GM21390 (cell line): ENCODE data around the gene OR2A5.
"Not testable (repeated sequence)": the region's sequence is repeated elsewhere in the genome, so short reads cannot be mapped to it uniquely, and the experiment has no call there.

ENCODE experiments used
- ATAC-seq: cut with Tn5 transposase; IDR thresholded peaks from one replicate; pipeline ENCODE4 v1.9.1; 2021; ENCODE audit not compliant: unreplicated experiment

OR2A5 gene

DNA sequence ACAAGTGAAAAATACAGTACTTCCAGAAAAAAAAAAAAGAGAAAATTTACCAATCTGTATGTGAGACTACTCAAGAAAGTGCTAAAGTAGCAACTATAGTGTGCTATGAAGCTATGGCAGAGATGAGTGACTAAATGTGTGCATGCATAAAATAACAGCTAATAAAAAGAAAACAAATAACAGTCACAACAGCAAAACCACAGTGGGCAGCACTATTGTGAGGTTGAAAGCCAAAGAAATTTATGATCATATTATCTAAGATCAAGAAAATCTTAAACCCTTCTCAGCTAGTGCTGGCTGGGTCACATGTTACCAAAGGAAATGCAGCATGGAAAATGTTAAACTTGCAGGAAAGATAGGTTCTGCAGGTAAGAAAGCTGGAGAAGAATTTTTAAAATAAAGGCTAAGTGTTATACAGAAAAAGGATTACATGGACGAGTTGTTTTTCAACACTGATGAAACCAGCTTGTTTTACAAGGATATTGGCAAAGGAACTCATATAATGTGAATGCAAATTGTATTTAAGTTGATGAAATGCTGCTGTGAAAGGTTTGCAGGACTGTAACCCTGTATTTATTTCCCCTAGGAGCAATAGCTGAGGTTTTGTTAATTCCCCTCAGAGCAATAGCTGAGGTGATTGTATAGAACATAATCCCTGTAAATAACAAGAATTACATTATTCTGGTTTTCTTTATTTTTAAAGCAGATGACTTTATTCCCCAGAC, 15.6 kb upstream of the OR2A5 start:
- no peak for ATAC-seq

GRCh38 chr7:144035385-144035784, 13.4 kb upstream of the OR2A5 start:
- ATAC-seq, result no peak

- ATAC-seq, result no peak
Measured at GRCh38 chr7:144036302-144036885, 12.4 kb upstream of the OR2A5 start.

GRCh38 chr7:144037414-144038035, 11.2 kb upstream of the OR2A5 start:
- ATAC-seq, result no peak

DNA sequence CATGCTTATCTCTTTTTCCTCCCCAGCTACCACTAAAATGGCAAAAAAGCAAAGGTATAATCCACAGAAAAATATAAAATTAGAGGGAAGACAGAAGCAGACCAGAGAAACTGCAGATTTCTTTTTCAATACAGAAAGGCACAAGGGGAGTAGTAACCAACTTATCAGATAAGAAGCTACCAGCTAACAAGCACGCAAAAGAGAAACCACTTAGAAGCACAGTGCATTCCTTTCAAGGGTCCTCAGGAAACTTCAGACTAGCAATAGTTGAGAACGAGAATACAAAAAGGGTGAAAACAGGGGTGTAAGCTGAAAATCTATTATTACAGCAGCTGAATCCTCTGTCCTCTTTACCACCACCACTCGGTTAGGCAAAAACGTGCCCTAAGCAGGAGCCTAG, 9.9 kb upstream of the OR2A5 start:
- no peak for ATAC-seq

DNA sequence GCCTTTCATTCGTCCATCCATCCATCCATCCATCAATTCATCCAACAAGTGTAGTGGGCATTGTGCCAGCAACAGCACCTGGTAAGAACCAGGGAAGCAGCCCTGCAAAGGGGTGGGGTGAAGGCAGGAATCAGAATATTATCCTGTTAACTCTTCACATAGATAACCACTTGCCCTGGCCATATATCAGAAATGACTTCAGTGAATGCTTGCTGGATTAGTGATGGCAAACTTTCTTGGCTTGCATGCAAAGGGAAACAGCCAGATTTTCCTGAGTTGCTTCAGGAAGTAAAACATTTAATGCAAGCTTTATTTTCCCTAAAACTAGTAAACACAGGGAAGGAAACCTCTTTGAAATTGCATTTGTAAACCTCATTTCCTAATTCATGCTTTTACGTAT, 743 bp downstream of the OR2A5 start:
- ATAC-seq, result no peak

DNA sequence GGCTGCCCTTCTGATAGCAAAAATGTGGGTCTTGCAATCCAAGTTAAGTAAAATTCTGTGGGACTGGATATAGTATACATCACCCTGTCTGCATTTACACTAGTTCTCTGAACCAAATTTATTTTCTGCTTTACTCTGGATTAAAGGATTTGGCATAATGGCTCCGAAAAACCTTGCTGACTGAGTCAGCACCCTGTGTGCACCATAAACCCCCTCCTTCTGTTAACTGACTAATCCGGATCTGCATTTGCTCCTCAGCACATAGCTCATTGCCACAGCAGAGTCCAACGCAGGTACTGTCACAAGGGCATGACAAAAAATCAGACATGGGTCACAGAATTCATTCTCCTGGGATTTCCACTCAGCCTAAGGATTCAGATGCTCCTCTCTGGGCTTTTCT, 1.3 kb downstream of the OR2A5 start:
- no peak for ATAC-seq

- ATAC-seq, result not testable (repeated sequence)
Measured at GRCh38 chr7:144050884-144051283, 2.1 kb downstream of the OR2A5 start.

DNA sequence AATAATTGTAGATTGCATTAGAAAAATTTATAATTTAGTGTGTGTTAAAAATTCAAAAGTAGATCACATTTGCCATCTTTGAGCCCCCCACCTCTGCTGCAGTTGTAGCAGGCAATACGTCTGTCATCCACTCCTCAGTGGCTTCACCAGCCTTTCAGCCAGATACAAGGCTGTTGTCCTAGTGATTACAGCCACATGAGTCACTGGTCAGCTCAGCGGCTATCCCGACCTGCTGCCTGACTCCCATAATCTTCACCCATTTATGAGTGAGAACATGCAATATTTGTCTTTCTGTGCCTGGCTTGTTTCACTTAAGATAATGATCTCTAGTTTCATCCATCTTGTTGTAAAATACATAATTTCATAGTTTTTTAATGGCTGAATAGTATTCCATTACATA, 9.2 kb downstream of the OR2A5 start:
- no peak for ATAC-seq

DNA sequence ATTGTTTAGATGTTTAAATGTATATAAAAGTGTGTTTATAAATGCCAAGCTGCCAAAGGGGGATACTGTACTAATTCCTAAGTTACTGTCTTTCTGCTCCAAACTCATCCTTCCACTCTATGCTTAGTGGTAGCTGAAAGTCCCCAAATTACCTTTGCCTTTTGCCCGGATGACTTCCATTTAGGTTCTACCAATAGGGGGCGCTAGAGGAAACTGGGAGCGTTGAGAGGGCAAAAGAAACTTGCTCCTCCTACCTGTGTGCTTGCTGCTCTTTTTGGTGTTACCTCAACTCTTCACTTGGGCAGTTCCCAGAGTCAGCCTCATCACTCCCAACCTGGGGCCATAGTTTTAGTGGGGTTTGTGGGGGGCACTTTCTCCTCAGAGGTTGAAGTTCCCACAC, 15.0 kb downstream of the OR2A5 start:
- no peak for ATAC-seq

- ATAC-seq, result no peak
Measured at GRCh38 chr7:144069511-144069910, 20.8 kb downstream of the OR2A5 start, which contains the start of gene OR2A25. Gene OR2A25, plus strand, starts transcription at chr7:144069811. Its CDS starts 4,409 bp downstream, at chr7:144074220.

GRCh38 chr7:144069953-144070352, 21.2 kb downstream of the OR2A5 start:
- no peak for ATAC-seq

- ATAC-seq, result no peak
Measured at GRCh38 chr7:144074374-144074773, 25.6 kb downstream of the OR2A5 start.

GRCh38 chr7:144085978-144086377, 37.2 kb downstream of the OR2A5 start, which contains the start of gene OR2A12:
Gene OR2A12, plus strand, starts transcription at chr7:144086278. Its CDS starts 8,830 bp downstream, at chr7:144095108.
- no peak for ATAC-seq

GRCh38 chr7:144086730-144087129, 38.0 kb downstream of the OR2A5 start:
- ATAC-seq, result no peak

DNA sequence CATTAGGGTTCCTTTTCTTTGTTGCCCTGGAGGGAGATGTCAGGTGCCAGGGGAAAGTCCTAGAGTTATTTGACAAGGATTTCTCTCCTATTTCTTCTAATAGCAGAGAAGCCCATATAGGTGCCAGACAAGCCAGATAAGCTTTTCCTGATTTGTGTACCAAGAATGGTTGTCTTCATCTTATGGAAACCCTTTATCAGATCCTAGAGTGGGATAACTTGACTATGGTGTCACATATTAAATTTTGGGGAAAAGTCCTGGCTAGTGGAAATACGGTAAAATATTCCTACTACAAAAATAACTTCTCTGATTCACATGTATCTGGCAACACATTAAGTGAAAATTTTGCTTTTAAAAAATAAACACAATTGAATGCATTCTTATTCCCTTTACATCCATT, 38.5 kb downstream of the OR2A5 start:
- ATAC-seq, result no peak

GRCh38 chr7:144090667-144091066, 41.9 kb downstream of the OR2A5 start:
- ATAC-seq, result no peak

- ATAC-seq, result no peak
Measured at GRCh38 chr7:144098776-144099175, 50.0 kb downstream of the OR2A5 start.

DNA sequence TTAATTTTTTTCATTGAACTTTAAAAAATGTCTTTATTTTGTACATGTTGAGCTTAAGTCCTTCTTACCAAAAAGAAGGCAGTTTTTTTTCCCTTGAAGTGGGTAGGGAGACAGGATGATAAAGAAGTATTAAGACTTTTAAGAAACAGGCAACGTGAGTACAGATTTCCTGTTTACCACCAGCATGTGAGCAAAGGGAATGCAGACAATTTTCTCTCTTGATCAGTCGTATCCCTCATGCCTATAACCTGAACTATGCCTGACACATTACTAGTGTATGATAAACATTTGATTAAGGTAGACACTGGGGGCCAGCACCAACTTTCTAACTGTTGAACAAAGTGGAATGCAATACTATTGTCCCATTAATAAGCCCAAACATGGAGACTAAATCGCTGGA, 51.9 kb downstream of the OR2A5 start:
- ATAC-seq, result no peak

GRCh38 chr7:144102041-144102440, 53.3 kb downstream of the OR2A5 start:
- no peak for ATAC-seq

DNA sequence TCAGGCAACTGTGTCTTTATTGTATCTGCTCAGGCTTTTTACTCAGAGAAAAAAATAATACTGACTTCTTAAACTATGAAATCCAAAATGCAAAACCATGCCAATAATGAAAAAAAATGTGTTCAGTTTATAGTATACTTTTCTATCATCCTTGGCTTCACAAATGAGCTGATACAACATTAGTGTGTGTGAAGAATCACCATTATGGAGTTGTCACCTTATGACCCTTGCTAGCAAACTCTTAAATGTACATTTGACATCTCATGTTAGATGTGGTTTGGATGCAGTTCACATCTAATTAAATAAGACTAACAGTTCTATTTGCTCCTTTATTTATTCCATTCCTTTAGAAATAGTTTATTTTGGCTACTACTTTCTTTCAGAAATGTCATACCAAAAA, 56.5 kb downstream of the OR2A5 start:
- no peak for ATAC-seq
